Neural progenitor cell (in vitro differentiated cells): Measurements from ENCODE around the gene SLC6A18. TPM values are rescaled to one million over a fixed set of nuclear protein-coding genes. Genes with fewer than 3 reads are reported as not detected.
A peak's percentile ranks its signal among the peaks of the same experiment; 100 is the strongest.

Experiments used
- DNase-seq: peaks from one replicate; pipeline ENCODE4 v3.0.0-alpha.2; 2016; ENCODE audit warnings: low spot score
- H2AFZ ChIP-seq: fragments of 200-600 bp; sonication (generic); replicated peaks from 2 replicates; pipeline ENCODE4 v1.6.1; 2016; ENCODE audit warnings: antibody characterized with exemption
- H3F3A ChIP-seq: fragments of 200-600 bp; sonication (generic); 2 replicates; pipeline ENCODE4 v1.6.1; 2016; ENCODE audit warnings: antibody characterized with exemption, low read depth
- H3K27ac ChIP-seq: fragments of 200-600 bp; sonication (generic); 2 replicates; pipeline ENCODE4 v1.5.1; 2016; ENCODE audit warnings: mild to moderate bottlenecking
- H3K27me3 ChIP-seq: fragments of 200-600 bp; sonication (generic); 2 replicates; pipeline ENCODE4 v1.6.1; 2016; ENCODE audit warnings: mild to moderate bottlenecking, moderate library complexity
- H3K36me3 ChIP-seq: fragments of 200-600 bp; sonication (generic); 2 replicates; pipeline ENCODE4 v1.5.1; 2016
- H3K4me1 ChIP-seq: fragments of 200-600 bp; sonication (generic); 2 replicates; pipeline ENCODE4 v1.6.1; 2016; ENCODE audit warnings: mixed run types
- H3K4me2 ChIP-seq: fragments of 200-600 bp; sonication (generic); 2 replicates; pipeline ENCODE4 v1.6.1; 2016
- H3K4me3 ChIP-seq: fragments of 200-600 bp; sonication (generic); 2 replicates; pipeline ENCODE4 v1.5.1; 2016
- H3K79me2 ChIP-seq: fragments of 200-600 bp; sonication (generic); 2 replicates; pipeline ENCODE4 v1.6.1; 2016; ENCODE audit warnings: low read depth
- H3K9ac ChIP-seq: fragments of 200-600 bp; sonication (generic); 2 replicates; pipeline ENCODE4 v1.6.1; 2016
- H3K9me3 ChIP-seq: fragments of 200-600 bp; sonication (generic); 2 replicates; pipeline ENCODE4 v1.5.1; 2016; ENCODE audit warnings: low read depth
- H4K20me1 ChIP-seq: fragments of 200-600 bp; sonication (generic); 2 replicates; pipeline ENCODE4 v1.6.1; 2016; ENCODE audit warnings: low read depth
- H3K27ac Mint-ChIP-seq: 3 replicates; pipeline ENCODE4 v1.8.0; 2021; ENCODE audit warnings: mixed read lengths
- H3K27me3 Mint-ChIP-seq: 2 replicates; pipeline ENCODE4 v1.8.0; 2022; ENCODE audit warnings: low read depth, mild to moderate bottlenecking, inconsistent platforms, moderate library complexity, mixed read lengths; ENCODE audit not compliant: insufficient read depth
- H3K36me3 Mint-ChIP-seq: 3 replicates; pipeline ENCODE4 v1.8.0; 2021; ENCODE audit warnings: mixed read lengths
- H3K4me1 Mint-ChIP-seq: 3 replicates; pipeline ENCODE4 v1.8.0; 2021; ENCODE audit warnings: mixed read lengths
- H3K4me3 Mint-ChIP-seq: 3 replicates; pipeline ENCODE4 v1.8.0; 2021; ENCODE audit warnings: mild to moderate bottlenecking, moderate library complexity, mixed read lengths
- H3K9me3 Mint-ChIP-seq: 3 replicates; pipeline ENCODE4 v1.8.0; 2020; ENCODE audit warnings: mixed read lengths
- EZH2 ChIP-seq: fragments of 200-600 bp; sonication (generic); IDR thresholded peaks from 2 replicates; pipeline ENCODE4 v1.6.1; 2017; ENCODE audit warnings: antibody characterized with exemption, mild to moderate bottlenecking, moderate library complexity
- EZH2phosphoT487 ChIP-seq: fragments of 200-600 bp; sonication (generic); IDR thresholded peaks from 2 replicates; pipeline ENCODE4 v1.6.1; 2017; ENCODE audit warnings: antibody characterized with exemption
- total RNA-seq: library from RNA; depleted of rRNA; stranded (reverse); fragments of >200 nt; gene quantifications from 2 replicates; pipeline ENCODE4 v1.2.3, GENCODE V29; 2015; ENCODE audit warnings: low replicate concordance
- TF ChIP-seq, protein P1 (sequence below): fragments of 200-600 bp; sonication (generic); IDR thresholded peaks from 2 replicates; pipeline ENCODE4 v1.5.1; 2017; ENCODE audit warnings: antibody characterized with exemption, mild to moderate bottlenecking

SLC6A18 gene
- total RNA-seq, 1 donor from 2014 or later = not detected

DNA sequence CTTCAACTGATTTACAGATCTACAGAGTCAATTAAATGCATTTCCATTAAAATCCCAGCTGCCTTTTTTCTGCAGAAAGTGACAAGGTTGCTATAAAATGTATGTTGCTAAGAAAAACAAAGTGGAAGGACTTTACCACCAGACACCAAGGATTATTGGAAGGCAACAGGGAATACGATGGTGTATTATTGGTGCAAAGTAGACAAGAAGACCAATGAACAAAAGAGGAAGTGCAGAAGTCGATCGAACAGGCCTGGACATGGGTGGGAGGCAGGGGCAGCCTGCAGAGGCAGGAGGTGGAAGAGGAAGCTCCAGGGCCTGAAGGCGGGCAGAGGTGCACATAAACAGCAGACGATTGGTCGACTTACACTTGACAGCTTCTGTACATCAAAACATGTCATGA, 34.3 kb upstream of the SLC6A18 start:
- Histone ChIP-seq H2AFZ (peak overlapping the region; percentile 57), H3K27ac (no peak overlapping the region), H3K79me2 (no peaks in the 10 kb centered on the region), H3K9me3 (no peaks in the 10 kb centered on the region), H3K36me3 (no peaks in the 10 kb centered on the region), H4K20me1 (no peaks in the 10 kb centered on the region), H3K4me3 (no peak overlapping the region), H3K4me1 (no peaks in the 10 kb centered on the region), H3K9ac (no peak overlapping the region), H3F3A (no peaks in the 10 kb centered on the region), H3K27me3 (peaks cover 11% of the 10 kb centered on the region), H3K4me2 (no peak overlapping the region)
- peaks cover 10% of the 10 kb centered on the region for H3K27me3 Mint-ChIP-seq
- peaks cover 21% of the 10 kb centered on the region for H3K4me1 Mint-ChIP-seq
- no peak for DNase-seq
- no peak for TF ChIP-seq EZH2phosphoT487
- TF ChIP-seq EZH2 = no peak
- TF ChIP-seq, protein P1, sequence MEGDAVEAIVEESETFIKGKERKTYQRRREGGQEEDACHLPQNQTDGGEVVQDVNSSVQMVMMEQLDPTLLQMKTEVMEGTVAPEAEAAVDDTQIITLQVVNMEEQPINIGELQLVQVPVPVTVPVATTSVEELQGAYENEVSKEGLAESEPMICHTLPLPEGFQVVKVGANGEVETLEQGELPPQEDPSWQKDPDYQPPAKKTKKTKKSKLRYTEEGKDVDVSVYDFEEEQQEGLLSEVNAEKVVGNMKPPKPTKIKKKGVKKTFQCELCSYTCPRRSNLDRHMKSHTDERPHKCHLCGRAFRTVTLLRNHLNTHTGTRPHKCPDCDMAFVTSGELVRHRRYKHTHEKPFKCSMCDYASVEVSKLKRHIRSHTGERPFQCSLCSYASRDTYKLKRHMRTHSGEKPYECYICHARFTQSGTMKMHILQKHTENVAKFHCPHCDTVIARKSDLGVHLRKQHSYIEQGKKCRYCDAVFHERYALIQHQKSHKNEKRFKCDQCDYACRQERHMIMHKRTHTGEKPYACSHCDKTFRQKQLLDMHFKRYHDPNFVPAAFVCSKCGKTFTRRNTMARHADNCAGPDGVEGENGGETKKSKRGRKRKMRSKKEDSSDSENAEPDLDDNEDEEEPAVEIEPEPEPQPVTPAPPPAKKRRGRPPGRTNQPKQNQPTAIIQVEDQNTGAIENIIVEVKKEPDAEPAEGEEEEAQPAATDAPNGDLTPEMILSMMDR = no peak
- no peaks in the 10 kb centered on the region for H3K36me3 Mint-ChIP-seq
- H3K4me3 Mint-ChIP-seq = no peak overlapping the region
- H3K27ac Mint-ChIP-seq = no peak overlapping the region
- H3K9me3 Mint-ChIP-seq = no peaks in the 10 kb centered on the region

GRCh38 chr5:1192971-1193590, 32.1 kb upstream of the SLC6A18 start:
- peaks cover 12% of the 10 kb centered on the region for H3K27me3 Mint-ChIP-seq
- no peak for DNase-seq

GRCh38 chr5:1193591-1193985, 31.6 kb upstream of the SLC6A18 start:
- Mint-ChIP-seq H3K27me3 (peaks cover 12% of the 10 kb centered on the region), H3K4me1 (peaks cover 15% of the 10 kb centered on the region), H3K4me3 (no peak overlapping the region), H3K27ac (no peak overlapping the region), H3K36me3 (no peaks in the 10 kb centered on the region), H3K9me3 (no peaks in the 10 kb centered on the region)
- Histone ChIP-seq H3K9ac (no peak overlapping the region), H3K9me3 (no peaks in the 10 kb centered on the region), H4K20me1 (no peaks in the 10 kb centered on the region), H3F3A (peaks cover 2% of the 10 kb centered on the region), H3K4me2 (no peak overlapping the region), H3K79me2 (no peaks in the 10 kb centered on the region), H3K36me3 (no peaks in the 10 kb centered on the region), H3K4me3 (no peak overlapping the region), H3K4me1 (no peaks in the 10 kb centered on the region), H2AFZ (no peak overlapping the region), H3K27ac (no peak overlapping the region), H3K27me3 (peaks cover 11% of the 10 kb centered on the region)
- no peak for DNase-seq
- TF ChIP-seq, protein P1 = no peak
- no peak for TF ChIP-seq EZH2phosphoT487

More at GRCh38 chr5:1192971-1193590, 32.1 kb upstream of the SLC6A18 start:
- H3F3A ChIP-seq = no peaks in the 10 kb centered on the region
- no peak overlapping the region for H3K9ac ChIP-seq
- Mint-ChIP-seq H3K4me1 (peaks cover 17% of the 10 kb centered on the region), H3K4me3 (no peak overlapping the region), H3K36me3 (no peaks in the 10 kb centered on the region), H3K9me3 (no peaks in the 10 kb centered on the region), H3K27ac (no peak overlapping the region)
- no peaks in the 10 kb centered on the region for H3K79me2 ChIP-seq
- no peak overlapping the region for H2AFZ ChIP-seq
- peaks cover 11% of the 10 kb centered on the region for H3K27me3 ChIP-seq
- H3K4me2 ChIP-seq = no peak overlapping the region
- no peaks in the 10 kb centered on the region for H3K4me1 ChIP-seq
- no peaks in the 10 kb centered on the region for H4K20me1 ChIP-seq
- H3K9me3 ChIP-seq = no peaks in the 10 kb centered on the region
- no peak overlapping the region for H3K4me3 ChIP-seq
- no peak overlapping the region for H3K27ac ChIP-seq
- H3K36me3 ChIP-seq = no peaks in the 10 kb centered on the region
- TF ChIP-seq EZH2phosphoT487 (no peak), EZH2 (no peak)
- TF ChIP-seq, protein P1 = no peak
